GM06990 (cell line): ENCODE data around the gene CCL7.
"Not testable (repeated sequence)": the region's sequence is repeated elsewhere in the genome, so short reads cannot be mapped to it uniquely, and the experiment has no call there.

Experiments used
- DNase-seq: peaks from one replicate; pipeline ENCODE4 v3.0.0-alpha.2; 2011; ENCODE audit not compliant: insufficient read length; ENCODE audit errors: extremely low read depth
- H3K27me3 ChIP-seq: replicated peaks from 2 replicates; pipeline ENCODE4 v1.6.0; 2011; ENCODE audit warnings: low read length; ENCODE audit not compliant: control insufficient read depth, insufficient read depth
- H3K36me3 ChIP-seq: 2 replicates; pipeline ENCODE4 v1.5.1; 2011; ENCODE audit warnings: low read length; ENCODE audit not compliant: control insufficient read depth, insufficient read depth
- H3K4me3 ChIP-seq: replicated peaks from 2 replicates; pipeline ENCODE4 v1.5.1; 2011; ENCODE audit warnings: low read depth, mild to moderate bottlenecking, control low read depth, low read length
- TF ChIP-seq, protein P1 (sequence below): IDR thresholded peaks from 2 replicates; pipeline ENCODE4 v1.5.1; 2011; ENCODE audit warnings: low read length, control low read depth, mild to moderate bottlenecking, inconsistent platforms; ENCODE audit not compliant: insufficient read depth, poor library complexity, severe bottlenecking

CCL7 gene

DNA sequence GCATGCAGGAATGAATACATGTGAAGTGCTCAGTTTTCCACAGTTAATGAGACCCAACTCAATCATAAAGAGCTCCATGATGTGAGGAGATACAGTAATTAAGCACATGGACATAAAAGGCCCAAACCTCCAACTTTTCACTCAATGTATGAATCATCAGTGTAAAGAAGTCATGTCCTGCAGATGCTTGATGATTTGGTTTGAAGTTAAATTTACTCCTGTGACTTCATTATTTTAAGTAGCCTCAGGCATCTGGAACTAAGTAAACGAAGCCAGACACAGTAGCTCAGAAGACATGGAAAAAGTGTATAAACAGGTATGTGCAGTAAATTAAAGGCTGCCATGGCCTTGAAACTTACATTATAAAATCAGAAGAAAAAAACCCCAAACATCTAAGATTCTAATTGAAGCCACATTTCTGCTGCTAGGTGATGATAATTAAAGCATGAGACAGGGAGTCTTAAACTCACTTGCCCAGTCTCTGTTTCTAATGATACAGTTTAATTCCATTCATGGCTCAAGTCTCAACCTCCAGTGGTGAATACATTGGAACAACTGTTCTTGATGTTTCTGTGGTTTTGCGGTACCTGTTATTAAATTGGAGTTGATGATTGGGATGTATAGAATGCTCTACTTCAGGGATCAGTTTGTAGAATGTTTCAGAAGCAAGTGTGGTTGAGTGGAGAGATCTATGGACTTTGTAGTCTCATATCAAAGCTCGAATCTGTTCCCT lies 43.8 kb upstream of the CCL7 start:
- no peaks in the 10 kb centered on the region for H3K27me3 ChIP-seq
- TF ChIP-seq, protein P1, sequence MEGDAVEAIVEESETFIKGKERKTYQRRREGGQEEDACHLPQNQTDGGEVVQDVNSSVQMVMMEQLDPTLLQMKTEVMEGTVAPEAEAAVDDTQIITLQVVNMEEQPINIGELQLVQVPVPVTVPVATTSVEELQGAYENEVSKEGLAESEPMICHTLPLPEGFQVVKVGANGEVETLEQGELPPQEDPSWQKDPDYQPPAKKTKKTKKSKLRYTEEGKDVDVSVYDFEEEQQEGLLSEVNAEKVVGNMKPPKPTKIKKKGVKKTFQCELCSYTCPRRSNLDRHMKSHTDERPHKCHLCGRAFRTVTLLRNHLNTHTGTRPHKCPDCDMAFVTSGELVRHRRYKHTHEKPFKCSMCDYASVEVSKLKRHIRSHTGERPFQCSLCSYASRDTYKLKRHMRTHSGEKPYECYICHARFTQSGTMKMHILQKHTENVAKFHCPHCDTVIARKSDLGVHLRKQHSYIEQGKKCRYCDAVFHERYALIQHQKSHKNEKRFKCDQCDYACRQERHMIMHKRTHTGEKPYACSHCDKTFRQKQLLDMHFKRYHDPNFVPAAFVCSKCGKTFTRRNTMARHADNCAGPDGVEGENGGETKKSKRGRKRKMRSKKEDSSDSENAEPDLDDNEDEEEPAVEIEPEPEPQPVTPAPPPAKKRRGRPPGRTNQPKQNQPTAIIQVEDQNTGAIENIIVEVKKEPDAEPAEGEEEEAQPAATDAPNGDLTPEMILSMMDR, result no peak
- no peak overlapping the region for H3K4me3 ChIP-seq
- DNase-seq, result no peak
- no peaks in the 10 kb centered on the region for H3K36me3 ChIP-seq

DNA sequence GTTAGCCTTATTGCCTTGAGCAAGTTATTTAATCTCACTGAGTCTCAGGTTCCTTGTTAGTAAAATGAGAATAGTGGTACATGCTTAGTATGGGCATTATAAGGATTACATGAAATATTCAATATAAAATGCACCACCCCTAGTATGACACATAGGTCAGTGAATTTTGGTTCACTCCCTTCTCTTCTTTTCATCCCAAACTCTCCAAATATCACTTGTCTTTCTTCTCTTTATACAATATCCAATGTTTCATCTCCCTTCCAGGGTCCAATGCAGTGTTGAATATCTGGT lies 43.3 kb upstream of the CCL7 start:
- H3K4me3 ChIP-seq, result no peak overlapping the region
- TF ChIP-seq, protein P1, result no peak
- no peak for DNase-seq
- H3K36me3 ChIP-seq, result no peaks in the 10 kb centered on the region
- 0 out of 2 replicates have a peak, but pooled peaks cover 1% of the 10 kb centered on the region for H3K27me3 ChIP-seq

DNA sequence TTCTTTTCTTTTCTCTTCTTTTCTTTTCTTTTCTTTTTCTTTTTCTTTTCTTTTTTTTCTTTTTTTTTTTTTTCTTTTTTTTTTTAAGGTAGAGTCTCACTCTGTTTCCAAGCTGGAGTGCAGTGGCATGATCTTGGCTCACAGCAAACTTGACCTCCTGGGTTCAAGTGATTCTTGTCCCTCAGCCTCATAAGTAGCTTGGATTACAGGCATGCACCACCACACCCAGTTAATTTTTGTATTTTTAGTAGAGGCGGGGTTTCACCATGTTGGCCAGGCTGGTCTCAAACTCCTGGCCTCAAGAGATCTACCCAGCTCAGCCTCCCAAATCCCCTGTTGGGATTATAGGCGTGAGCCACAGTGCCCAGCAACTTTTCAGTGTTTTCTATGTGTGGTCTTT lies 42.7 kb upstream of the CCL7 start:
- not testable (repeated sequence) for H3K36me3 ChIP-seq, H3K27me3 ChIP-seq, H3K4me3 ChIP-seq, DNase-seq

DNA sequence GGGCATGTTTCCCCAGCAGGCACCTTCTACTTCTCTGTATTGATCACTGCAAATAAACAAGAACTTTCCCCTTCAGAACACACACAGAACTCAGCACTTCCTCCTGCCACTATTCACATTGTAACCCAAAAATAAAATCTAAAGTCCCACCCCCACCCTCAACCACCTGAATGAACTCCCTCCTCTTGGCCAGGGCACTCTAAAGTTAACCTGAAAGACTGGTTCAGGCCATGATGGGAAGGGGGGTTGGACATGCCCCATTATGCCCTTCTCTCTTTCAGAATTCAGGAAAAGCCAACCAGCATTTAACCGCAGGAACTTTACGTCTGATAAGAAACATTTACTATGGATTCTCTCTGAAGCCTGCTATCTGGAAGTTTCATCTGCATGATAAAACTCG lies 42.3 kb upstream of the CCL7 start:
- Histone ChIP-seq H3K4me3 (no peak overlapping the region), H3K36me3 (no peaks in the 10 kb centered on the region), H3K27me3 (0 out of 2 replicates have a peak, but pooled peaks cover 1% of the 10 kb centered on the region)
- DNase-seq, result no peak
- TF ChIP-seq, protein P1, result no peak

DNA sequence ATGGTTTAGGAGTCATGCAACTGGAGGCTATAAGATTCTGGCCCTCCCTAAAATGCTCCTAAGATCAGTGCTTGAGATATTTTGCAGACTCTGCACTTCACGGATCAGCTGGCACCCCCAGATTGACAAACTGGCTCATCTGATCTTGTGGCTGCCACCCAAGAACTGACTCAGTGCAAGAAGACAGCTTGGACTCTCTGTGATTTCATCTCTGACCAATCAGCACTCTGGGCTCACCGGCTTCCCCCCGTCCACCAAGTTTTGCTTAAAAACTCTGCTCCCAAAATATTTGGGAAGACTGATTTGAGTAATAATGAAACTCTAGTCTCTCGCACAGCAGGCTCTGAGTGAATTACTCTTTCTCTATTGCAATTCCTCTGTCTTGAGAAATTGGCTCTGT lies 41.2 kb upstream of the CCL7 start:
- H3K27me3 ChIP-seq, result 0 out of 2 replicates have a peak, but pooled peaks cover 1% of the 10 kb centered on the region
- TF ChIP-seq, protein P1, result no peak
- no peak for DNase-seq
- H3K4me3 ChIP-seq, result no peak overlapping the region
- H3K36me3 ChIP-seq, result no peaks in the 10 kb centered on the region

DNA sequence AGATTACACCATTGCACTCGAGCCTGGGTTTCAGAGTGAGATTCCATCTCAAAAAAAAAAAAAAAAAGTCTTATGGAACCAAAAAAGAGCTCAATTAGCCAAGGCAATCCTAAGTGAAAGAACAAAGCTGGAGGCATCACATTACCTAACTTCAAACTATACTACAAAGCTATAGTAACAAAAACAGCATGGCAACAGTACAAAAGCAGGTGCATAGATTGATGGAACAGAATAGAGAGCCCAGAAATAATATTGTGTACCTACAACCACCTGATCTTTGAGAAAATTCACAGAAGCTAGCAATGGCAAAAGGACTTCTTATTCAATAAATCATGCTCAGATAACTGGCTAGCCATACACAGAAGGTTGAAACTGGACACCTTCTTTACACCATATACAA lies 39.7 kb upstream of the CCL7 start:
- TF ChIP-seq, protein P1, result no peak
- no peak overlapping the region for H3K4me3 ChIP-seq
- H3K36me3 ChIP-seq, result no peaks in the 10 kb centered on the region
- H3K27me3 ChIP-seq, result 0 out of 2 replicates have a peak, but pooled peaks cover 1% of the 10 kb centered on the region
- DNase-seq, result no peak
